Measurements from ENCODE around the gene PLXNA4.

Gene PLXNA4

DNA sequence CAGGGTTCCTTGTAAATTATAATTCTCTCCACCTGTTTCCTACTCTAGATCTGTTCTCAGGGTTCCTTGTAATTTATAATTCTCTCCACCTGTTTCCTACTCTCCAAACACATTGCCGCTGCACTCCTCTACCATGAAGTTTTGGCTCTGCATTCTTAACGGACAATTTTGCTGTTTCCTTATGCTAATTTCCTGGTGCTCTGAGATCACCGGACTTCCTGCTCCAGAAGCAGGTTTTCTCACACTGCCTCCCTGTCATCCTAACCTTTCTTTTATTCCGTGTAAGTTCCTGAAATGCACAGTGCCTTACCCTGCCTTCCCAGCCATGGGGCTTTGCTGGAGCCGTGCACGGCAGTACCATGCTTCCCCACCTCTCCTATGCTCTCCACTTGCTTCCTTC lies 256.8 kb downstream of the PLXNA4 start:
- DNase-seq (ENCODE audit: low spot score) = no peak
- TF ChIP-seq, protein P1, sequence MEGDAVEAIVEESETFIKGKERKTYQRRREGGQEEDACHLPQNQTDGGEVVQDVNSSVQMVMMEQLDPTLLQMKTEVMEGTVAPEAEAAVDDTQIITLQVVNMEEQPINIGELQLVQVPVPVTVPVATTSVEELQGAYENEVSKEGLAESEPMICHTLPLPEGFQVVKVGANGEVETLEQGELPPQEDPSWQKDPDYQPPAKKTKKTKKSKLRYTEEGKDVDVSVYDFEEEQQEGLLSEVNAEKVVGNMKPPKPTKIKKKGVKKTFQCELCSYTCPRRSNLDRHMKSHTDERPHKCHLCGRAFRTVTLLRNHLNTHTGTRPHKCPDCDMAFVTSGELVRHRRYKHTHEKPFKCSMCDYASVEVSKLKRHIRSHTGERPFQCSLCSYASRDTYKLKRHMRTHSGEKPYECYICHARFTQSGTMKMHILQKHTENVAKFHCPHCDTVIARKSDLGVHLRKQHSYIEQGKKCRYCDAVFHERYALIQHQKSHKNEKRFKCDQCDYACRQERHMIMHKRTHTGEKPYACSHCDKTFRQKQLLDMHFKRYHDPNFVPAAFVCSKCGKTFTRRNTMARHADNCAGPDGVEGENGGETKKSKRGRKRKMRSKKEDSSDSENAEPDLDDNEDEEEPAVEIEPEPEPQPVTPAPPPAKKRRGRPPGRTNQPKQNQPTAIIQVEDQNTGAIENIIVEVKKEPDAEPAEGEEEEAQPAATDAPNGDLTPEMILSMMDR (IDR thresholded peaks at IDR 0.05; ENCODE audit: extremely low read depth, missing control alignments) = no peak

- peak; percentile 81 for DNase-seq (ENCODE audit: low spot score)
- TF ChIP-seq, protein P1 (IDR thresholded peaks at IDR 0.05; ENCODE audit: extremely low read depth, missing control alignments) = peak; percentile 88
Measured at GRCh38 chr7:132318352-132319318, 257.6 kb downstream of the PLXNA4 start.

DNA sequence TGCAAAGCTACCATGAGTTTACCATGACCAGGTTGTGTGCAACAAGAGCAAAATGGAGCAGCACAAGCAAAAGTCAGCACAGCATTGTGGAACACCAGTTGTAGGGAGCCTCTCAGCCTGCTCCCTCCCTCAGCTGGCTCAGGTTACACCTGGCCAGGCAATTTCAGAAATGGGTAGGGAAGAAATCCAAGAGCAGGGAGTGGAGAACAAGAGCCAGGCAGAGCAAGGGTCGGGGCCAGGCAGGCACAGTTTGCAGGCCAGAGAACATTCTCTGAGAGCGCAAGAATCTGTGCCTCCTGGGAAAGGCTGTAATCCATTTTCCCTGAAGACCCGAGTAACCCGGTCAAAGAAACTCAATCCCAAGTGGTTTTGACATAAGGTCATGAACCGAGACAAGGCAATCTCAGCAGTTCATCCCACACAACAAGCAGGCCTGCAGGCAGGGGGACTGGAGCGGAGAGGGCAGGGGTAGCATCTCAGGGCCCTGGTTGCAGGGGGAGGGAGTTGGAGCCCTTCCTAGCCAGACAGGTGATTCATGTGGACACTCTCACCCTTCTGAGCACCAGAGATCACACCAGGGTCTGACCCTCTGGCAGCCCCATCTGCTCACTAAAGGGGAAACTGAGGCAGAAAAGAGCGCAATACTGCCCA lies 258.4 kb downstream of the PLXNA4 start:
- DNase-seq (ENCODE audit: low spot score) = no peak
- TF ChIP-seq, protein P1 (IDR thresholded peaks at IDR 0.05; ENCODE audit: extremely low read depth, missing control alignments) = no peak

- TF ChIP-seq, protein P1 (IDR thresholded peaks at IDR 0.05; ENCODE audit: extremely low read depth, missing control alignments) = no peak
- DNase-seq (ENCODE audit: low spot score) = no peak
Measured at GRCh38 chr7:132312531-132313055, 263.7 kb downstream of the PLXNA4 start.

- TF ChIP-seq, protein P1 (IDR thresholded peaks at IDR 0.05; ENCODE audit: extremely low read depth, missing control alignments) = no peak
- no peak for DNase-seq (ENCODE audit: low spot score)
Measured at GRCh38 chr7:132311733-132312132, 264.5 kb downstream of the PLXNA4 start.

- TF ChIP-seq, protein P1 (IDR thresholded peaks at IDR 0.05; ENCODE audit: extremely low read depth, missing control alignments) = no peak
- DNase-seq (ENCODE audit: low spot score) = no peak
Measured at GRCh38 chr7:132309102-132309805, 267.0 kb downstream of the PLXNA4 start.

All from GM20000 (cell line).